H1 (cell line): ENCODE data around the gene LRG1. TPM values are rescaled to one million over a fixed set of nuclear protein-coding genes. Genes with fewer than 3 reads are reported as not detected.

Source experiments
- CTCF ChIA-PET: fragments of 300-600 bp; sonication (Branson Sonifier 250); formaldehyde crosslinking; loops from one replicate; lab custom pipeline; 2021; ENCODE audit not compliant: partially characterized antibody; lab: Charles Lee
- POLR2A ChIA-PET: fragments of 300-600 bp; sonication (Branson Sonifier 250); formaldehyde crosslinking; loops from one replicate; lab custom pipeline; 2021; ENCODE audit warnings: inconsistent platforms; ENCODE audit not compliant: partially characterized antibody; lab: Charles Lee
- DNase-seq, 2 experiments: peaks; one replicate each; pipeline versions ENCODE4 v3.0.0 to v3.0.0-alpha.2; 2010 to 2022; ENCODE audit warnings: low spot score in 2 of 2, low read depth in 1 of 2, mixed read lengths in 1 of 2
- FAIRE-seq: peaks from 2 replicates; lab custom pipeline; 2011; peaks lifted over from hg19 to GRCh38; lab: Jason Lieb, UNC
- H2AFZ ChIP-seq: 2 replicates; pipeline ENCODE4 v1.8.1; 2012; ENCODE audit warnings: low read length, inconsistent platforms
- H2AK5ac ChIP-seq: 2 replicates; pipeline ENCODE4 v1.6.1; 2013; ENCODE audit warnings: low read depth, low read length
- H2BK120ac ChIP-seq: replicated peaks from 2 replicates; pipeline ENCODE3; 2013; ENCODE audit warnings: low read depth, low read length, inconsistent platforms
- H2BK12ac ChIP-seq: 2 replicates; pipeline ENCODE4 v1.6.1; 2013; ENCODE audit warnings: low read depth, low read length
- H2BK15ac ChIP-seq: 2 replicates; pipeline ENCODE4 v1.6.1; 2013; ENCODE audit warnings: low read length
- H2BK20ac ChIP-seq: 2 replicates; pipeline ENCODE4 v1.6.1; 2013; ENCODE audit warnings: low read length
- H2BK5ac ChIP-seq: 2 replicates; pipeline ENCODE4 v1.6.1; 2013; ENCODE audit warnings: low read depth, low read length
- H3K14ac ChIP-seq: 2 replicates; pipeline ENCODE4 v1.6.1; 2013; ENCODE audit warnings: inconsistent platforms; ENCODE audit not compliant: insufficient read length
- H3K18ac ChIP-seq: 2 replicates; pipeline ENCODE4 v1.6.1; 2013; ENCODE audit warnings: low read length; ENCODE audit errors: extremely low read depth
- H3K23ac ChIP-seq: 2 replicates; pipeline ENCODE4 v1.6.1; 2013; ENCODE audit warnings: inconsistent platforms; ENCODE audit not compliant: insufficient read length
- H3K23me2 ChIP-seq: 2 replicates; pipeline ENCODE4 v1.6.1; 2013; ENCODE audit warnings: low read depth, low read length
- H3K27ac ChIP-seq: 2 replicates; pipeline ENCODE4 v1.6.1; 2011; ENCODE audit warnings: low read depth, low read length, inconsistent platforms
- H3K27me3 ChIP-seq, 4 experiments: replicated peaks in 1 of 4; 1 replicate in 1 of 4; 2 replicates in 3 of 4; pipeline versions ENCODE4 v1.6.1 to v1.8.1; 2011 to 2013; ENCODE audit warnings: low read length in 3 of 4, mild to moderate bottlenecking in 3 of 4, inconsistent platforms in 2 of 4, mixed read lengths in 2 of 4, moderate library complexity in 1 of 4; ENCODE audit not compliant: control insufficient read depth in 3 of 4, insufficient read depth in 3 of 4; ENCODE audit errors: extremely low read depth in 1 of 4
- H3K36me3 ChIP-seq, 4 experiments: 2 replicates each; pipeline versions ENCODE4 v1.6.1 to v1.8.1; 2011 to 2013; ENCODE audit warnings: mild to moderate bottlenecking in 4 of 4, low read length in 3 of 4, moderate library complexity in 2 of 4, control low read depth in 1 of 4, inconsistent platforms in 1 of 4; ENCODE audit not compliant: insufficient read depth in 4 of 4, control insufficient read depth in 2 of 4
- H3K4ac ChIP-seq: replicated peaks from 2 replicates; pipeline ENCODE3; 2013; ENCODE audit warnings: low read length, low read depth, mixed read lengths, inconsistent platforms; ENCODE audit not compliant: insufficient read length
- H3K4me1 ChIP-seq, 4 experiments: replicated peaks in 1 of 4; 1 replicate in 1 of 4; 2 replicates in 3 of 4; pipeline versions ENCODE4 v1.6.1 to v1.8.1; 2011 to 2013; ENCODE audit warnings: low read length in 3 of 4, inconsistent platforms in 2 of 4, mixed read lengths in 1 of 4; ENCODE audit not compliant: insufficient read depth in 4 of 4, control insufficient read depth in 3 of 4
- H3K4me2 ChIP-seq, 2 experiments: 2 replicates each; pipeline versions ENCODE4 v1.6.1 to v1.8.1; 2011 to 2013; ENCODE audit warnings: low read depth in 2 of 2, low read length in 2 of 2, control low read depth in 1 of 2, inconsistent platforms in 1 of 2, mild to moderate bottlenecking in 1 of 2; ENCODE audit not compliant: insufficient read depth in 1 of 2
- H3K4me3 ChIP-seq, 4 experiments: fragments of 200-600, 300-600 bp in 1 of 4; sonication (generic), shearing (Covaris generic), sonication (Bioruptor Twin) in 1 of 4; 2 replicates each; pipeline versions ENCODE4 v1.5.1 to v1.8.1; 2011 to 2016; ENCODE audit warnings: low read length in 4 of 4, low read depth in 3 of 4, control low read depth in 2 of 4, inconsistent platforms in 2 of 4, mild to moderate bottlenecking in 2 of 4, mixed read lengths in 1 of 4, moderate library complexity in 1 of 4; ENCODE audit not compliant: insufficient read depth in 2 of 4; ENCODE audit errors: extremely low read depth in 1 of 4
- H3K56ac ChIP-seq: replicated peaks from 2 replicates; pipeline ENCODE3; 2013; ENCODE audit warnings: low read depth, mild to moderate bottlenecking, mixed read lengths, low read length, inconsistent platforms; ENCODE audit not compliant: insufficient read length
- H3K79me1 ChIP-seq: 2 replicates; pipeline ENCODE4 v1.6.1; 2013; ENCODE audit warnings: low read depth, low read length, control low read depth
- H3K79me2 ChIP-seq, 2 experiments: 2 replicates each; pipeline versions ENCODE4 v1.6.1 to v1.8.1; 2012 to 2013; ENCODE audit warnings: low read length in 2 of 2, mild to moderate bottlenecking in 2 of 2, inconsistent platforms in 1 of 2; ENCODE audit not compliant: insufficient read depth in 2 of 2, control insufficient read depth in 1 of 2
- H3K9ac ChIP-seq, 4 experiments: replicated peaks in 1 of 4; 1 replicate in 1 of 4; 2 replicates in 3 of 4; pipeline versions ENCODE4 v1.6.1 to v1.8.1; 2011 to 2013; ENCODE audit warnings: low read depth in 3 of 4, low read length in 3 of 4, control low read depth in 2 of 4, mild to moderate bottlenecking in 2 of 4, moderate library complexity in 2 of 4, inconsistent platforms in 1 of 4; ENCODE audit errors: extremely low read depth in 1 of 4
- H3K9me3 ChIP-seq, 2 experiments: 2 replicates each; pipeline versions ENCODE4 v1.6.1 to v1.8.1; 2012 to 2013; ENCODE audit warnings: mild to moderate bottlenecking in 2 of 2, moderate library complexity in 2 of 2, control low read depth in 1 of 2, inconsistent platforms in 1 of 2, low read depth in 1 of 2, low read length in 1 of 2, mixed read lengths in 1 of 2; ENCODE audit not compliant: insufficient read depth in 2 of 2
- H4K20me1 ChIP-seq, 2 experiments: replicated peaks in 1 of 2; 2 replicates each; pipeline versions ENCODE3 to v1.8.1; 2011 to 2013; ENCODE audit warnings: inconsistent platforms in 2 of 2, low read length in 2 of 2, mild to moderate bottlenecking in 1 of 2; ENCODE audit not compliant: insufficient read depth in 2 of 2, control insufficient read depth in 1 of 2
- H4K5ac ChIP-seq: 2 replicates; pipeline ENCODE4 v1.6.1; 2013; ENCODE audit warnings: low read length, low read depth, mixed read lengths, inconsistent platforms; ENCODE audit not compliant: insufficient read length
- H4K8ac ChIP-seq: 2 replicates; pipeline ENCODE4 v1.8.0; 2013; ENCODE audit warnings: mild to moderate bottlenecking, moderate library complexity, low read length, inconsistent platforms; ENCODE audit not compliant: insufficient read depth; ENCODE audit errors: extremely low read depth
- H4K91ac ChIP-seq: replicated peaks from 2 replicates; pipeline ENCODE3; 2013; ENCODE audit warnings: low read length, mixed read lengths, inconsistent platforms; ENCODE audit not compliant: insufficient read length
- BCL11A ChIP-seq, 2 experiments: IDR thresholded peaks; one replicate each; pipeline ENCODE4 v1.6.1; 2011; ENCODE audit warnings: low read depth in 2 of 2, low read length in 2 of 2, mild to moderate bottlenecking in 2 of 2
- CBX8 ChIP-seq: fragments of 300-800, 300-1000 bp; sonication (generic); IDR thresholded peaks from 2 replicates; pipeline ENCODE4 v1.7.1; 2016; ENCODE audit warnings: low read depth, low read length, borderline replicate concordance
- CHD1 ChIP-seq: IDR thresholded peaks from 2 replicates; pipeline ENCODE4 v1.6.1; 2012; ENCODE audit warnings: low read depth, low read length, improper control_type of control experiment
- CREB1 ChIP-seq: IDR thresholded peaks from 2 replicates; pipeline ENCODE4 v1.6.1; 2012; ENCODE audit warnings: inconsistent platforms
- GABPA ChIP-seq: IDR thresholded peaks from 2 replicates; pipeline ENCODE4 v1.6.1; 2011; ENCODE audit warnings: mild to moderate bottlenecking, low read length, moderate library complexity, borderline replicate concordance; ENCODE audit not compliant: insufficient read depth
- GTF2F1 ChIP-seq: IDR thresholded peaks from 2 replicates; pipeline ENCODE4 v1.6.1; 2012; ENCODE audit warnings: low read depth, low read length, improper control_type of control experiment, borderline replicate concordance
- HDAC2 ChIP-seq, 2 experiments: fragments of 300-600 bp in 1 of 2; sonication (generic) in 1 of 2; IDR thresholded peaks; 2 replicates each; pipeline ENCODE4 v1.6.1; 2011 to 2012; ENCODE audit warnings: low read depth in 2 of 2, low read length in 2 of 2, mild to moderate bottlenecking in 2 of 2, moderate library complexity in 2 of 2, borderline replicate concordance in 1 of 2, inconsistent platforms in 1 of 2
- SIN3A ChIP-seq, 2 experiments: IDR thresholded peaks in 1 of 2; conservative IDR thresholded peaks in 1 of 2; 2 replicates each; pipeline ENCODE4 v1.6.1; 2011 to 2012; ENCODE audit warnings: low read length in 2 of 2, improper control_type of control experiment in 1 of 2, low read depth in 1 of 2, mild to moderate bottlenecking in 1 of 2
- ZNF274 ChIP-seq: IDR thresholded peaks from 2 replicates; pipeline ENCODE4 v1.7.0; 2012; ENCODE audit warnings: low read length, borderline replicate concordance; ENCODE audit errors: extremely low read depth
- WGBS, 2 experiments: shearing (Covaris generic) in 1 of 2; methylation state at CpG; one replicate each; pipeline versions ENCODE4 v1.1.6 to v1.1.7; 2013 to 2015; ENCODE audit warnings: low lambda C conversion rate in 2 of 2, mixed read lengths in 2 of 2, inconsistent platforms in 1 of 2, low coverage in 1 of 2, missing lambda C conversion rate in 1 of 2; ENCODE audit not compliant: insufficient replicate concordance in 2 of 2, insufficient coverage in 1 of 2, insufficient read length in 1 of 2; ENCODE audit errors: extremely low coverage in 1 of 2, missing lambda C conversion rate in 1 of 2; 5-methylcytosine and 5-hydroxymethylcytosine counted together
- polyA plus RNA-seq, 7 experiments: library from polyadenylated mRNA; depleted of rRNA in 3 of 7; stranded (reverse) in 5 of 7; unstranded in 2 of 7; fragments of >200 nt in 5 of 7; fragments of 200-250 nt in 2 of 7; gene quantifications; 1 replicate in 5 of 7; 2 replicates in 1 of 7; 4 replicates in 1 of 7; pipeline versions ENCODE4 v1.2.1 to v1.2.3, GENCODE V29; 2011 to 2013; ENCODE audit warnings: missing spikeins in 2 of 7, mixed read lengths in 2 of 7
- total RNA-seq: library from RNA; stranded (reverse); fragmentation: NEBNext Ultra II Directional; extraction: Animal tissue kit (Norgen Biotek cat#: 25700); gene quantifications from 2 replicates; pipeline ENCODE4 v1.2.1, GENCODE V29; 2021
- TF ChIP-seq, protein P1 (sequence below): IDR thresholded peaks from 2 replicates; pipeline ENCODE4 v1.6.1; 2011; ENCODE audit warnings: low read length, improper control_type of control experiment

Gene LRG1
- total and polyA plus RNA-seq, 2 of the 8 experiments (the other 6 are each of a cell fraction or from before 2014, with no cell fraction given), result 0.48 to 0.79 TPM

DNA sequence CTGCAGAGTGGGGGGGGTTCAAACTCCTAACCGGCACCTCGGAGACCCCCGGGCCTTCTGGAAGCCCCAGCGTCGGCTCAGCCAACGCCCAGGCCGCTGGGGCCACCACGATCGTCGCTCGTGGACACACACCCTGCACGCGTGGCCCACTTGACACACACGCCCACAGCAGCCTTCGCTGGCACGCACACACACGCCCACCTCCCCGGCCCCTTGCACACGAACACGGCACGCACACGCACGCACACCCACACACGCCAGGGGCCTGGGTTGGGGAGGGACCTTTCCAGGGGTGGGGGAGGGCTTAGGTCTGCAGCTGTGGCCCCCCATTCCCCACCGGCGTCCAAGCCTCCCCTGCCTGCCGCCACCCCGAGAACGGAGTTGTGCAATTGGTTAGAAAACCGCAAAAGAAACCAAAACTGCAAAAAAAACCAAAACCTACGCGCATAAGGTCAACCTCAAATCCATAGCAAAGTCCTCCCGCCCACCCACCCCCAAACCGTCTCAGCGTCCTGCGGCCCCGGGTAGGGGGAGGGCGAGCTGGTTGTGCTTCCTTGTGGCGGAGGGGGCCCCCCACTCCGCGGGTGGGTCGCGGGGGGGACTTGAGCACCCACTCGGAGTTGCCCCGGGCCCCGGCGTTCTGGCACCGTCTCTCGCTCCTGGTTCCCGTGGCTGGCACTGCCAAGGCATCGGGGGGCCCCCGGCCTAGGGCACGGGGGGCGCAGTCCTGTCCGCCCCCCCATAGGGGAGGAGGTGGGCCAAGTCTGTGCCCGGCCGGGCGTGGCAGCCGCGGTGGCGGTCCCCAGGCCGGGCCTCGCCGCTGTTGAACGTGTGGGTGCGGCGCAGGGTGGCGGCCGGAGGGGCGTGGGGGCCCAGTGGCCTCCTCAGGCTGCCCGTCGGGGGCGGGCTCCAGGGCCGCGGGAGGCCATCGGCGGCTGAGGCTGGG, 3.3 kb upstream of the LRG1 start:
- Histone ChIP-seq H3K9me3 (no peaks in the 10 kb centered on the region; a peak in 1 of 4 replicates), H3K56ac (no peak overlapping the region), H2BK20ac (no peak overlapping the region), H2AK5ac (no peak overlapping the region), H3K18ac (no peak overlapping the region), H2BK15ac (no peak overlapping the region), H4K8ac (no peak overlapping the region), H3K23ac (no peak overlapping the region), H3K4me3 (no peak overlapping the region), H2BK12ac (no peak overlapping the region), H3K79me1 (no peaks in the 10 kb centered on the region), H4K5ac (no peak overlapping the region), H2BK120ac (no peak overlapping the region), H4K91ac (no peak overlapping the region), H3K9ac (no peak overlapping the region), H3K27me3 (peaks cover 0 to under 1% (median under 1%) of the 10 kb centered on the region in 4 experiments; a peak in 2 of 7 replicates), H2BK5ac (no peak overlapping the region), H3K14ac (no peak overlapping the region), H3K4ac (no peak overlapping the region), H3K36me3 (peaks cover 0 to 13% (median under 1%) of the 10 kb centered on the region in 4 experiments; a peak in 6 of 8 replicates), H4K20me1 (peaks cover 0 to 2% of the 10 kb centered on the region in 2 experiments), H3K23me2 (no peaks in the 10 kb centered on the region), H3K4me1 (peaks cover 0 to 7% (median 2%) of the 10 kb centered on the region in 4 experiments; a peak in 3 of 7 replicates), H3K79me2 (no peaks in the 10 kb centered on the region), H2AFZ (no peak overlapping the region), H3K4me2 (no peak overlapping the region), H3K27ac (no peak overlapping the region)
- FAIRE-seq, result no peak
- POLR2A ChIA-PET, result no interaction called here
- 96% methylated on average over 11 of the region's 77 CpGs; no CpG with 5 or more reads in 1 of the 2 experiments for WGBS, 2 experiments
- no peak for DNase-seq
- TF ChIP-seq HDAC2 (IDR thresholded peaks at IDR 0.05; ENCODE audit: borderline replicate concordance in 1 of 2, low read depth in 2 of 2, low read length in 2 of 2) (no peak), SIN3A (conservative IDR thresholded peaks at IDR 0.05 in 1 of 2, IDR thresholded peaks at IDR 0.05 in 1 of 2; ENCODE audit: low read depth in 1 of 2, low read length in 2 of 2) (no peak), CBX8 (no peak), GTF2F1 (no peak), CHD1 (no peak), GABPA (no peak), ZNF274 (no peak), CREB1 (no peak), BCL11A (IDR thresholded peaks at IDR 0.05; ENCODE audit: low read depth in 2 of 2, low read length in 2 of 2) (no peak)
- TF ChIP-seq, protein P1, sequence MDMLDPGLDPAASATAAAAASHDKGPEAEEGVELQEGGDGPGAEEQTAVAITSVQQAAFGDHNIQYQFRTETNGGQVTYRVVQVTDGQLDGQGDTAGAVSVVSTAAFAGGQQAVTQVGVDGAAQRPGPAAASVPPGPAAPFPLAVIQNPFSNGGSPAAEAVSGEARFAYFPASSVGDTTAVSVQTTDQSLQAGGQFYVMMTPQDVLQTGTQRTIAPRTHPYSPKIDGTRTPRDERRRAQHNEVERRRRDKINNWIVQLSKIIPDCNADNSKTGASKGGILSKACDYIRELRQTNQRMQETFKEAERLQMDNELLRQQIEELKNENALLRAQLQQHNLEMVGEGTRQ, result no peak
- CTCF ChIA-PET, result interaction anchor here (11.6 kb wide), 1 partner anchor 20 kb away, joined by 174 read pairs; no protein-coding TSS in a partner anchor
